Stimulated activated CD8-positive, alpha-beta memory T cell treated with anti-CD3 and anti-CD28 coated beads, Interleukin-4, amount 100 ng/mL, for 1 hour (primary cell): Measurements from ENCODE around the gene DDX49.
"Not testable (repeated sequence)": the region's sequence is repeated elsewhere in the genome, so short reads cannot be mapped to it uniquely, and the experiment has no call there.

Source experiments
- DNase-seq, 2 donors: peaks; one replicate each; pipeline ENCODE4 v3.0.0-alpha.2; 2020; ENCODE audit warnings: low read depth in 2 of 2, low spot score in 1 of 2

Gene DDX49

DNA sequence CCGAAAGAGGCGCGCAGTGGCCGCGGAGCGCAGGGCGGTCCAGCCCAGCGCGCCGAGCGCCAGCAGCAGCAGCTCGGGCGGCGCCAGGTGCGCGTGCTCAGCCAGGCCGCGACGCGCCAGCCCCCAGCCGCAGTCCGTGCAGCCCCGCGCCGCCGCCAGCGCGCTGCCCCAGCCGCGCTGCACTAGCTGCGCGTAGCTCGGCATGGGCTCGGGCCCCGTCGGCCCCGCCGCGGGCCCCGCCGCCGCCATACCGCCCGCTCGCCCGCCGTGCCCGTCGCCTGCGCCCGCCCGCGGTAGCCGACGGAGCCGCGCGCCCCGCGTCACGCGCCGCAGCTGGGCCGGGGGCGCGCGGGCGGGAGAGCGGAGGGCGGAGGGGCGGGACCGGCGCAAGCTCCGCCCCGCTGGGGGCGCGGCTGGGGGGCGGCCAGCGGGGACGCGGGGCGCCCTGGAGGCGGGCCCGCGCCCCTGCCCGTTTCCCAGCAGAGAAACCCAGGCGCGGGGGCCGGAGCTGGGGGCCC lies 23.6 kb upstream of the DDX49 start, which contains the start of gene CERS1:
CERS1 (minus strand) TSS at position 335 of the 518 bp plus-strand sequence; CDS start at position 249, 86 bp downstream.
- DNase-seq, result no peak

- no peak for DNase-seq
Measured at GRCh38 chr19:18896421-18896841, 23.1 kb upstream of the DDX49 start.

GRCh38 chr19:18897094-18898029 lies 22.2 kb upstream of the DDX49 start:
- no peak for DNase-seq

GRCh38 chr19:18898081-18898606 lies 21.4 kb upstream of the DDX49 start:
- no peak for DNase-seq

- no peak for DNase-seq
Measured at GRCh38 chr19:18898607-18899408, 20.7 kb upstream of the DDX49 start.

DNA sequence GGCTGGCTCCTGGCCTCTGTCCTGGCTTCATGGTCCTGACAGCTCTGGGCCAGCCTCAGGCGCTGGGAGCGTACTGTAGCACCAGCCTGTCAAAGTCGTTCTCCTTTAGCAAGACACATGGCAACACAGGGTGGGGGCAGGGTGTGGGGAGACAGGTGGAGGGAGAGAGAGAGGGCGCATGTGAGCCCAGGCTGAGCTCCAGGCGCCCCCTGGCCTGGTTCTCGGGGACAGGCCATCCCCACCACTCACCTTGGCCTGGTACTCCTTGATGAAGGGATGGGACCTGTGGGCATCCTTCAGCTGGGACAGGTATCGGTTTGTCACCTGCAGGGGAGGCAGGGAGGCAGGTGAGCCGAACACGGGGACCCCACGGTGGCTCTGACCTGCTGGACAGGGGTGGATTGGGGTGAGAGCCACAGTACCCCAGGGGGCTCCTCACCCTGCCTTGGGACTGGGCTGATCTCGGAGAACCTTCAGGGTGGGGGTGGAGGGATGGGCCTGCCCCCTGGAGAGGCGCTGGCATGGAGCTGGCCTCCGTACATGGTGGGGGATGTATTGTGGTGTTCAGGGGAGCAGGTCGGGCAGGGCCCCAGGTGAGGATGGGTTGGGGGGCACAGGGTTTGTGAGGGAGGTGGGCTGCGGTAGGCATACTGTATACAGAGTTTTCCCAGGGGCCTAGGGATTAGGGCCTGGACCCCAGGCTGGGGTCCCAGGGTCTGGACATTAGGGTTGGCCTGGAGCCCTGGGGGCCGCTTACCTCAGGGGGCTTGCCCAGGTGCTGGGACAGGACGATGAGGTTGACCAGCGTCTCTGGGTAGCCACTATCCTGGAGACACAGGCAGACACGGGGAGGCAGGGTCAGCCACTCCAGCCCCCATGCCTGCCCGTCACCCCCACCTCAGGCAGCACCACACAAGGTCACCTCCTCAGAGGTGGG lies 19.6 kb upstream of the DDX49 start:
- no peak for DNase-seq

- DNase-seq, result no peak
Measured at GRCh38 chr19:18900700-18901481, 18.6 kb upstream of the DDX49 start.

DNA sequence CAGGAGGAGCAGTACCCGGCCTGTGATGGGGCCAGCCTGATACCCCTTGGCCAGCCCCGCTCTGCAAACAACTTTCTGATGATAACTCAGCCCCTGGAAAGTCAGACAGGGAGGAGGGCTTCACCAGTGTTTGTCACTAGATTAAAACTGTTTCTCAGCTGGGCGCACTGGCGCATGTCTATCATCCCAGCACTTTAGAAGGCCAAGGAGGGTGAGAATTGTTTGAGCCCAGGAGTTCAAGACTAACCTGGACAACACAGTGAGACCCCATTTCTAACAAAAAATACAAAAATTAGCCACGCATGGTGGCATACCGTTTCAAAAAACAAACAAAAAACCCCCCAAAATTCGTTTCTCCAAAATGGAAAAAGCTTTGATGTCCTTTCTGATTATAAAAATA lies 18.0 kb upstream of the DDX49 start:
- no peak for DNase-seq

DNA sequence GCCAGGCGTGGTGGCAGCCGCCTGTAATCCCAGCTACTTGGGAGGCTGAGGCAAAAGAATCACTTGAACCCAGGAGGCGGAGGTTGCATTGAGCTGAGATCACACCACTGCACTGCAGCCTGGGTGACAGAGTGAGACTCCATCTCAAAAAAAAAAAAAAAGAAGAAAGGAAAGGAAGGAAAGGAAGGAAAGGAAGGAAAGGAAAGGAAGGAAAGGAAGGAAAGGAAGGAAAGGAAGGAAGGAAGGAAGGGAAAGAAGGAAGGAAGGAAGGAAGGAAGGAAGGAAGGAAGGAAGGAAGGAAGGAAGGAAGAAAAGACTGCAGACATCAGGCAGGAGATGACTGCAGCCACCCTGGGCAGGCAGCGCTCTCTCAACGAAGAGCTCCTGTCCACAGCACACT lies 17.0 kb upstream of the DDX49 start:
- not testable (repeated sequence) for DNase-seq

DNA sequence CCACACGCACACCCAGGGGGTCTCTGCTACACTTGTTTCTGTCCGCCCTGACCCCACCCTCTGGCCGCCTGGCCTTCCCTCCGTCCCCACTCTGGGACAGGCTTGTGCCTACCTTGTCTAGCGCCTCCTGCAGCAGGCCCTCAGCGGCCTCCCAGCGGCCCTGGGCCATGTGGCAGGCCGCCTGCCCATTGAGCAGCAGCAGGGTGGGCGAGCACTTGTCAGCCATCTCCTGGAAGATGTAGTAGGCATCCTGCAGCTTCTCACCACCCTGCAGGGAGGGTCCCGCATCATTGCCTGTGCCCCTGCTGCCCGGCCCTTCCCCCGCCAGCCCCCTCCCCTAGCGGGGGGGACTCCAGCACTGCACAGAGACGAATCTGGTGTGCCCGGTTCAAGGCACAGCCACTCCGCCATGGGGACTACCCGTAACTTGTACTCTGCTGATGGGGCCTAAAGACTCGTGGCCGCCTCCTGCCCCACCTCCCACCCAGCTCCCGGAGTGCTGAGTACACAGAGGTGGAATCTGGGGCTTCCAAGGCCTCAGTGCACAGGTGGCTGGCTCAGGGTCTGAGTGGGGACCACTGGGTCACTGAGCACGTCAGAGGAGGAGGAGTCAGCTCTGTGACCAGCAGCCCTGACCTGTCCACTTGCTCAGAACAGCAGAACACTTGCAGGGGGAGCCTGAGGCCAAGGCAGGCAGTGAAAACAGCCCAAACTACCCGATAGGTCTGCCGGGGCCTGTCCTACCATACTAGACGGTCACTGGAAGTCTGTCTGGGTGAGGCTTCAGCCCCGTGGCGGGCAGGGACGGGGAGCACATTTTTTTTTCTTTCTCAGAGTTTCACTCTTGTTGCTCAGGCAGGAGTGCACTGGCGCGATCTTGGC lies 16.1 kb upstream of the DDX49 start:
- DNase-seq, result no peak

GRCh38 chr19:18904334-18905057 lies 15.0 kb upstream of the DDX49 start:
- no peak for DNase-seq

- DNase-seq, result no peak
Measured at GRCh38 chr19:18905058-18905456, 14.5 kb upstream of the DDX49 start.

- no peak for DNase-seq
Measured at GRCh38 chr19:18905513-18906236, 13.8 kb upstream of the DDX49 start.

DNA sequence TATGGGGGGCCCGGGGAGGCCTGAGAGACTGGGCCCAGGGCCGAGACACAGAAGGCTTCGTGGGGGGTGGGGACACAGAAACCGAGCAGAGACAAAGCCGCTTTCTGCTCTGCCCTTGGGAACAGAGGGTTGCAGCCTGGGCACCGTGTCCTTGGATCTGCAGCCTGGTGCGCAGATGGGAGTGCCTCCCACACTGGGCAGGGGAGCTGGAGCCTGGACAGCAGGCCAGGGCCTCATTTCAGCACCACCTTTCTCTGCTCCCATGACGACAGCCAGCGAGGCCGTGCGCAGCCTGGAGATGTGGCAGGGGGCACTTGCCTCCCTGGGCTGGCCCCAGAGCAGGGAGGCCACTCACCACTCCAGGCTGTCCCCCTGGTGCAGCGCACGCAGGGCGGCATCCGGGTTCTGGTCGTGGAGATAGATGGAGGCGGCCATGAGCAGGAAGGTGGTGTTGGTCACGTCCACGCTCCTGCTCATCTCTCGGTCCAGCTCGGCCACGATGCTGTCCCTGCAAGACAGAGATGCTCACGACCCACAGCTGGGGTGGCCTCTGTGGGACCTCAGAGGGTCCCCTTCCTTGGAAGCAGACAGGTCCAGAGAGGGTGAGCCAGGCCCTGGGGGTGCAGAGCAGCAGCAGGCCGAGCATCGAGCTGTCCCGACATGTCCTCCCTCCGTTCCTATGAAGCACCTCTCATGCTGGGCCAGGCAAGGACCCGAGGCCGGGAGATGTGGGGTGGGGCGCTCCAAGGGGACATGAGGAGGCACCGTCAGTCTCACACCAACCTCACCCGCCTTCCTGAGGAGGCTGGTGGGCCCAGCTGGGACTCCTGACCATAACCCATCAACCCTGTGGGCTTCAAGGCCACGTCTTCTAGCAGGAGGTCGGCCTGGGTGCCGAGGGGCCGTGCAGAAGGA lies 12.7 kb upstream of the DDX49 start:
- no peak for DNase-seq

DNA sequence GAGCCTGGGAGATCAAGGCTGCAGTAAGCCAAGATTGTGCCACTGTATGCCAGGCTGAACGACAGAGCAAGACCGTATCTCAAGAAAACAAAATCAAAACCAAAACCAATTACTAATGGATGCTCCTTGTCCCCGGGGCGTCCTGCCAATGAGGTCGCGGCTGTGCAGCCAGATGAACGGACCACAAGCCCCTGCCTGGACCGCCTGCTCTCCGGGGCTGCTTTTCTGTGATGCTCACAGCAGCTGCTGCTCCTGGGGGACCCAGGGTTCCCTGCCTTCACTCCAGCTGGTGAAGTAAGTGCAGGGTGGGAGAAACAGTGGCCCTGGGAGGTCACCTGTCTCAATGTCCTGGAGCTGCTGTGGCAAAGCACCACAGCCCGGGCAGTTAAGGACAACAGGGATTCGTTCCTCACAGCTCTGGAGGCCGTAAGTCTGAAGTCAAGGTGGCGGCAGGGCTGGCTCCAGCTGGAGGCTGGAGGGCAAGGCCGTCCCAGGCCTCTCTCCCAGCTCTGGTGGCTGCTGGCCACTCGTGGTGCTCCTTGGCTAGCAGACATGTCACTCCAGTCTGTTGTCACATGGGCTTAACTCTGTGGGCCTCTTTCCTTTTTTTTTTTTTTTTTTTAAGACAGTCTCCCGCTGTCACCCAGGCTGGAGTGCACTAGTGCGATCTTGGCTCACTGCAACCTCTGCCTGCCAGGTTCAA lies 10.4 kb upstream of the DDX49 start:
- DNase-seq, result no peak

DNA sequence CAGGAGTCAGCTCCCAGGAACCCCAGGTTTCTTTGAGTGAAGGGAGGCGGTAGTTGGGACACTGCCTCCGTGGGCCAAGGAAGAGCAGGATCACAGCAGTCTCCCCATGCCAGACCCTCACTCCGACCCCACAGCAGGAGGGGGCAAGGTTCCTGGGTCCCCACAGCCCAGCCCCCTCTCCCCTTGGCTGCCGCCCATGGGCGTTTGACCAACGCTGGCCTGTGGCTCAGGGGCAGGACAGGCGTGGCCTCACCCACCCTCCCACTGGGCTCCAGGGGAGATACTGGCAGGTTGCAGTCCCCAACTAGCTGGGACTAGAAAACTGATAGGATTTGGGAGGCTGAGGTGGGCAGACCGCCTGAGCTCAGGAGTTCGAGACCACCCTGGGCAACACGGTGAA lies 9.5 kb upstream of the DDX49 start:
- DNase-seq, result no peak
